NB4 (cell line): ENCODE data around the gene SPON1.

Source experiments
- DNase-seq: peaks from one replicate; pipeline ENCODE4 v3.0.0; 2010; ENCODE audit warnings: low read depth
- H3K4me3 ChIP-seq: one replicate; pipeline ENCODE4 v1.5.1; 2011; ENCODE audit warnings: mild to moderate bottlenecking, low read depth, low read length, moderate library complexity
- CTCF ChIP-seq: IDR thresholded peaks from one replicate; pipeline ENCODE4 v1.5.1; 2012; ENCODE audit warnings: low read depth, low read length
- MAX ChIP-seq: IDR thresholded peaks from 2 replicates; pipeline ENCODE4 v1.6.1; 2011; ENCODE audit warnings: low read depth, low read length
- MYC ChIP-seq: IDR thresholded peaks from 2 replicates; pipeline ENCODE4 v1.6.1; 2011; ENCODE audit warnings: low read depth, low read length
- POLR2A ChIP-seq: IDR thresholded peaks from 2 replicates; pipeline ENCODE4 v1.6.1; 2011; ENCODE audit warnings: mild to moderate bottlenecking; ENCODE audit not compliant: insufficient read length; ENCODE audit errors: extremely low read depth

Gene SPON1

GRCh38 chr11:14001597-14001996 lies 39.1 kb downstream of the SPON1 start:
- H3K4me3 ChIP-seq, result no peak overlapping the region
- no peak for DNase-seq
- TF ChIP-seq CTCF, result no peak
- no peak for TF ChIP-seq MYC
- no peak for TF ChIP-seq MAX
- no peak for TF ChIP-seq POLR2A

GRCh38 chr11:14007566-14007965 lies 45.0 kb downstream of the SPON1 start:
- TF ChIP-seq CTCF (no peak), MYC (no peak), MAX (no peak), POLR2A (no peak)
- H3K4me3 ChIP-seq, result no peak overlapping the region
- no peak for DNase-seq

- no peak overlapping the region for H3K4me3 ChIP-seq
- DNase-seq, result no peak
- TF ChIP-seq MYC (no peak), CTCF (no peak)
Measured at GRCh38 chr11:14010665-14011064, 48.1 kb downstream of the SPON1 start.

GRCh38 chr11:14012846-14013245 lies 50.3 kb downstream of the SPON1 start:
- H3K4me3 ChIP-seq, result no peak overlapping the region
- TF ChIP-seq CTCF (no peak), MAX (no peak), MYC (no peak), POLR2A (no peak)
- no peak for DNase-seq

- DNase-seq, result no peak
- TF ChIP-seq MYC (no peak), POLR2A (no peak), CTCF (no peak), MAX (no peak)
- H3K4me3 ChIP-seq, result no peak overlapping the region
Measured at GRCh38 chr11:14015711-14016110, 53.2 kb downstream of the SPON1 start.

- DNase-seq, result no peak
- no peak overlapping the region for H3K4me3 ChIP-seq
- TF ChIP-seq POLR2A (no peak), MYC (no peak), CTCF (no peak), MAX (no peak)
Measured at GRCh38 chr11:14018441-14018840, 55.9 kb downstream of the SPON1 start.
